Measurements from ENCODE around the gene SLX4IP.

- no peak for TF ChIP-seq EZH2 (IDR thresholded peaks at IDR 0.05)
- TF ChIP-seq POLR2AphosphoS5 (IDR thresholded peaks at IDR 0.05; ENCODE audit: borderline replicate concordance, low read depth, low read length) = no peak
- no peak for TF ChIP-seq FOXP2 (optimal IDR thresholded peaks at IDR 0.05; ENCODE audit: control extremely low read depth, extremely low read length, insufficient read depth)
Observed at GRCh38 chr20:10672624-10673127, 237.6 kb downstream of the SLX4IP start.

All from SK-N-MC (cell line).